HepG2 (cell line): ENCODE results near the gene TENM3. TPM values are rescaled to one million over a fixed set of nuclear protein-coding genes. Genes with fewer than 3 reads are reported as not detected.

ENCODE experiments used
- ATAC-seq: fragments of 200-7000 bp; cut with Tn5 transposase; 3 replicates; pipeline ENCODE4 v1.9.1; 2020; ENCODE audit warnings: mild to moderate bottlenecking, moderate library complexity
- BruUV-seq: library from RNA; stranded (reverse); fragments of 400-500 nt; replicated peaks from 2 replicates; lab custom pipeline; 2021; lab: Mats Ljungman, UMichigan
- CTCF ChIA-PET: fragments of 300-600 bp; formaldehyde crosslinking; extraction: SDS; loops from one replicate; lab custom pipeline; 2021; ENCODE audit warnings: low total read pairs, inconsistent platforms, low intra/inter-chr PET ratio; lab: Yijun Ruan, JAX
- POLR2A ChIA-PET: fragments of 350-600 bp; sonication (Branson Sonifier 250); formaldehyde crosslinking; loops from one replicate; lab custom pipeline; 2020; ENCODE audit warnings: antibody characterized with exemption, inconsistent platforms; lab: Yijun Ruan, JAX
- DNase-seq: peaks from one replicate; pipeline ENCODE4 v3.0.0-alpha.2; 2015; ENCODE audit warnings: low spot score
- FAIRE-seq: peaks from 3 replicates; lab custom pipeline; 2011; peaks lifted over from hg19 to GRCh38; lab: Jason Lieb, UNC
- H2AFZ ChIP-seq: one replicate; pipeline ENCODE4 v1.6.1; 2011; ENCODE audit warnings: low read length, inconsistent platforms
- H3K27ac ChIP-seq: fragments of 300-600 bp; 3 replicates; pipeline ENCODE4 v1.8.0; 2011; ENCODE audit warnings: mixed run types, mild to moderate bottlenecking, mixed read lengths, low read length, inconsistent platforms; ENCODE audit not compliant: insufficient read depth; ENCODE audit errors: extremely low read length
- H3K27me3 ChIP-seq, 2 experiments: fragments of 200-600 bp in 1 of 2; 2 replicates in 1 of 2; 3 replicates in 1 of 2; pipeline versions ENCODE4 v1.6.0 to v1.8.0; 2011; ENCODE audit warnings: low read length in 2 of 2, mild to moderate bottlenecking in 2 of 2, moderate library complexity in 2 of 2, inconsistent platforms in 1 of 2; ENCODE audit not compliant: insufficient read depth in 2 of 2, control insufficient read depth in 1 of 2
- H3K36me3 ChIP-seq, 2 experiments: fragments of 200-600 bp in 1 of 2; replicated peaks in 1 of 2; 2 replicates in 1 of 2; 3 replicates in 1 of 2; pipeline versions ENCODE4 v1.5.1 to v1.8.0; 2011; ENCODE audit warnings: low read length in 2 of 2, inconsistent platforms in 1 of 2; ENCODE audit not compliant: insufficient read depth in 2 of 2, control insufficient read depth in 1 of 2
- H3K4me1 ChIP-seq: 2 replicates; pipeline ENCODE4 v1.5.1; 2012; ENCODE audit warnings: low read length, inconsistent platforms; ENCODE audit not compliant: insufficient read depth
- H3K4me2 ChIP-seq: 2 replicates; pipeline ENCODE4 v1.6.0; 2011; ENCODE audit warnings: low read depth, low read length, inconsistent platforms
- H3K4me3 ChIP-seq, 3 experiments: fragments of 200-600 bp in 1 of 3; sonication (generic), shearing (Covaris generic) in 1 of 3; replicated peaks in 1 of 3; 2 replicates each; pipeline ENCODE4 v1.5.1; 2011 to 2016; ENCODE audit warnings: low read length in 3 of 3, inconsistent platforms in 2 of 3, low read depth in 2 of 3, mild to moderate bottlenecking in 2 of 3, control low read depth in 1 of 3, mixed read lengths in 1 of 3; ENCODE audit not compliant: insufficient read depth in 1 of 3
- H3K79me2 ChIP-seq: one replicate; pipeline ENCODE4 v1.6.1; 2011; ENCODE audit warnings: low read length, inconsistent platforms; ENCODE audit not compliant: insufficient read depth
- H3K9ac ChIP-seq: 2 replicates; pipeline ENCODE4 v1.6.0; 2011; ENCODE audit warnings: mild to moderate bottlenecking, low read depth, low read length, inconsistent platforms; ENCODE audit not compliant: insufficient read depth
- H3K9me3 ChIP-seq: 2 replicates; pipeline ENCODE4 v1.5.1; 2012; ENCODE audit warnings: mild to moderate bottlenecking, low read length
- H4K20me1 ChIP-seq: 2 replicates; pipeline ENCODE4 v1.6.0; 2011; ENCODE audit warnings: inconsistent platforms, mild to moderate bottlenecking, low read length, moderate library complexity; ENCODE audit not compliant: insufficient read depth
- DNMT3B ChIP-seq: conservative IDR thresholded peaks from 2 replicates; pipeline ENCODE4 v1.6.1; 2016; ENCODE audit warnings: missing biosample characterization, control low read depth
- JARID2 ChIP-seq: sonication (generic); formaldehyde crosslinking; IDR thresholded peaks from 2 replicates; pipeline ENCODE4 v1.8.1; 2023; ENCODE audit warnings: missing genetic modification reagents, inconsistent platforms; ENCODE audit not compliant: insufficient replicate concordance
- POLR2A ChIP-seq, 2 experiments: IDR thresholded peaks; 2 replicates each; pipeline ENCODE4 v1.6.1; 2011; ENCODE audit warnings: low read depth in 2 of 2, low read length in 2 of 2, mild to moderate bottlenecking in 1 of 2, moderate library complexity in 1 of 2; ENCODE audit not compliant: insufficient read depth in 1 of 2
- SMC3 ChIP-seq: IDR thresholded peaks from 2 replicates; pipeline ENCODE4 v1.6.1; 2011; ENCODE audit warnings: low read length, improper control_type of control experiment
- STAG1 ChIP-seq: sonication (generic); formaldehyde crosslinking; IDR thresholded peaks from 2 replicates; pipeline ENCODE4 v1.4.0; 2020; ENCODE audit warnings: missing genetic modification reagents
- TAF15 ChIP-seq: fragments of 200-400 bp; formaldehyde crosslinking; IDR thresholded peaks from one replicate; pipeline ENCODE4 v1.6.1; 2018; ENCODE audit warnings: mild to moderate bottlenecking, low read depth, low read length; ENCODE audit not compliant: poor library complexity, severe bottlenecking
- WGBS: methylation state at CpG from one replicate; pipeline ENCODE4 v1.1.6; 2017; ENCODE audit warnings: low lambda C conversion rate; 5-methylcytosine and 5-hydroxymethylcytosine counted together
- in situ Hi-C: cut with HindIII; loops from 2 replicates; pipeline ENCODE4 v1.10.0; 2017; ENCODE audit warnings: low pct_unique_long_range_greater_than_20kb; ENCODE audit not compliant: extremely low pct_ligation_motif_present
- intact Hi-C: fragments of 100-400 bp; cut with micrococcal nuclease; formaldehyde crosslinking; loops from one replicate; pipeline ENCODE4 v1.10.0; 2022; ENCODE audit not compliant: unreplicated experiment
- polyA plus RNA-seq, 8 experiments: library from polyadenylated mRNA; depleted of rRNA in 3 of 8; stranded (reverse) in 7 of 8; unstranded in 1 of 8; fragments of >200 nt; fragmentation: Illumina TruSeq in 4 of 8; extraction: Trizol in 4 of 8; gene quantifications; 2 replicates each; pipeline versions ENCODE4 v1.2.1 to v1.2.3, GENCODE V29; 2011 to 2016; ENCODE audit warnings: low read depth in 4 of 8, missing spikeins in 1 of 8, mixed read lengths in 1 of 8; ENCODE audit not compliant: insufficient read depth in 1 of 8
- total RNA-seq, 5 experiments: library from RNA; depleted of rRNA; stranded (reverse); fragments of >200 nt; fragmentation: Illumina TruSeq; extraction: Trizol; gene quantifications; 2 replicates each; pipeline ENCODE4 v1.2.3, GENCODE V29; 2016; ENCODE audit warnings: low read depth in 1 of 5

Gene TENM3
- total and polyA plus RNA-seq, 2 of the 13 experiments (the other 11 are each of a cell fraction or from before 2014, with no cell fraction given): 0.04 TPM; not detected in 1

- Histone ChIP-seq H3K79me2 (no peaks in the 10 kb centered on the region), H3K27me3 (peaks cover 0 to 3% of the 10 kb centered on the region in 2 experiments; a peak in 3 of 5 replicates), H2AFZ (no peak overlapping the region), H3K27ac (no peak overlapping the region), H3K9ac (no peak overlapping the region), H3K9me3 (no peaks in the 10 kb centered on the region; the same call in 1 of the 2 replicates), H3K4me2 (no peak overlapping the region), H3K4me1 (no peaks in the 10 kb centered on the region), H3K36me3 (no peaks in the 10 kb centered on the region), H3K4me3 (no peak overlapping the region), H4K20me1 (no peaks in the 10 kb centered on the region)
- in situ Hi-C loops: no loop called here
- POLR2A ChIA-PET: no interaction called here
- ATAC-seq (no peak), DNase-seq (no peak), FAIRE-seq (no peak)
- CTCF ChIA-PET: no interaction called here
- TF ChIP-seq POLR2A (IDR thresholded peaks at IDR 0.05; ENCODE audit: insufficient read depth in 1 of 2, low read depth in 2 of 2, low read length in 2 of 2) (no peak), JARID2 (CRISPR knock-in tag) (no peak), DNMT3B (CRISPR knock-in tag) (no peak), SMC3 (no peak)
- intact Hi-C loops: no loop called here
- no TSS peak for BruUV-seq
- WGBS: 56% methylated on average over 8 of the region's 9 CpGs
Measured at GRCh38 chr4:182827954-182828353, 584.8 kb downstream of the TENM3 start.

- no peaks in the 10 kb centered on the region for H3K4me1 ChIP-seq
- FAIRE-seq: no peak
Measured at GRCh38 chr4:182828360-182829025, 585.3 kb downstream of the TENM3 start.

More at GRCh38 chr4:182828360-182829025, 585.3 kb downstream of the TENM3 start:
- CTCF ChIA-PET: no interaction called here
- TF ChIP-seq STAG1: no peak
- TF ChIP-seq TAF15: no peak
- H3K9ac ChIP-seq: no peak overlapping the region
- no peak overlapping the region for H3K4me2 ChIP-seq
- in situ Hi-C loops (no loop called here), intact Hi-C loops (no loop called here)
- no peak overlapping the region for H2AFZ ChIP-seq
- H3K36me3 ChIP-seq: no peaks in the 10 kb centered on the region
- H3K27ac ChIP-seq: no peak overlapping the region
- no TSS peak for BruUV-seq
- no peak for ATAC-seq
- no peaks in the 10 kb centered on the region for H4K20me1 ChIP-seq
- DNase-seq: no peak
- no peaks in the 10 kb centered on the region; the same call in 1 of the 2 replicates for H3K9me3 ChIP-seq
- H3K27me3 ChIP-seq: peaks cover 0 to 3% of the 10 kb centered on the region in 2 experiments; a peak in 3 of 5 replicates
- no peak overlapping the region for H3K4me3 ChIP-seq
- no peaks in the 10 kb centered on the region for H3K79me2 ChIP-seq
- WGBS: 49% methylated on average over 17 of the region's 17 CpGs
- POLR2A ChIA-PET: no interaction called here
